C4-2B (cell line): ENCODE data around the gene HMG20A.

Experiments used
- ZFX ChIP-seq: fragments of 450-650 bp; IDR thresholded peaks from 2 replicates; pipeline ENCODE4 v1.6.1; 2017
- TF ChIP-seq, protein P1 (sequence below): fragments of 450-650 bp; conservative IDR thresholded peaks from 2 replicates; pipeline ENCODE4 v1.5.1; 2017; ENCODE audit warnings: mild to moderate bottlenecking

DNA sequence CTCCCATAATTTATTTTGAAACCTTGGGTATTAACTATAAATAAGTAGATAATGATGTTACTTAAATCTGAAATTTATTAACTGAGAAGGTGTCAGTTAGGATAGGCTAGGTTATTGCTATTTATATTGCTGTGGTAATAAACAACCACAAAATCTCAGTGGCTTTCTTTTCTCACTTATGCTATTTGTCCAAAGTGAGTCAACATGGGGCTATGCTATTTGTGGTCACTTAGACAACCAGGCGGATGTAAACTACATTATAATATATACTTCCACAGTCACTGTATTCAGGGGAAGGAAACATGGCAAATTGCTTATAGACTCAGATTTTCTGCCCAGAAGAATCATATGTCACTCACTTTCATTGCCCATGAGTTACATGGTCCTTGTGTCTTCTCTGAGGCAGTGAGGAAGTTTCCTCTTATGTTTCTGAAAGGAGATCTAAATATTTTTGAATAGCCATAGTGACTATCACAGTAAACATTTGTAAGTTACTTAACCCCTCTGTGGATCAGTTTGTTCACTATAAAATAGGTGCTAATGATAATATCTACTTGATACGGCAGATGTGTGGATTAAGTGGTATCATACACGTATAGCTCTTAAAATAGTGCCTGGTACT is 19.8 kb downstream of the HMG20A start:
- TF ChIP-seq, protein P1, sequence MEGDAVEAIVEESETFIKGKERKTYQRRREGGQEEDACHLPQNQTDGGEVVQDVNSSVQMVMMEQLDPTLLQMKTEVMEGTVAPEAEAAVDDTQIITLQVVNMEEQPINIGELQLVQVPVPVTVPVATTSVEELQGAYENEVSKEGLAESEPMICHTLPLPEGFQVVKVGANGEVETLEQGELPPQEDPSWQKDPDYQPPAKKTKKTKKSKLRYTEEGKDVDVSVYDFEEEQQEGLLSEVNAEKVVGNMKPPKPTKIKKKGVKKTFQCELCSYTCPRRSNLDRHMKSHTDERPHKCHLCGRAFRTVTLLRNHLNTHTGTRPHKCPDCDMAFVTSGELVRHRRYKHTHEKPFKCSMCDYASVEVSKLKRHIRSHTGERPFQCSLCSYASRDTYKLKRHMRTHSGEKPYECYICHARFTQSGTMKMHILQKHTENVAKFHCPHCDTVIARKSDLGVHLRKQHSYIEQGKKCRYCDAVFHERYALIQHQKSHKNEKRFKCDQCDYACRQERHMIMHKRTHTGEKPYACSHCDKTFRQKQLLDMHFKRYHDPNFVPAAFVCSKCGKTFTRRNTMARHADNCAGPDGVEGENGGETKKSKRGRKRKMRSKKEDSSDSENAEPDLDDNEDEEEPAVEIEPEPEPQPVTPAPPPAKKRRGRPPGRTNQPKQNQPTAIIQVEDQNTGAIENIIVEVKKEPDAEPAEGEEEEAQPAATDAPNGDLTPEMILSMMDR, result no peak
- no peak for TF ChIP-seq ZFX
